ENCODE data around the gene PLA2G2C. TPM values are rescaled to one million over a fixed set of nuclear protein-coding genes. Genes with fewer than 3 reads are reported as not detected.

Gene PLA2G2C
- total and polyA plus RNA-seq, 5 donors: 0.02 to 0.31 TPM; not detected in 3

DNA sequence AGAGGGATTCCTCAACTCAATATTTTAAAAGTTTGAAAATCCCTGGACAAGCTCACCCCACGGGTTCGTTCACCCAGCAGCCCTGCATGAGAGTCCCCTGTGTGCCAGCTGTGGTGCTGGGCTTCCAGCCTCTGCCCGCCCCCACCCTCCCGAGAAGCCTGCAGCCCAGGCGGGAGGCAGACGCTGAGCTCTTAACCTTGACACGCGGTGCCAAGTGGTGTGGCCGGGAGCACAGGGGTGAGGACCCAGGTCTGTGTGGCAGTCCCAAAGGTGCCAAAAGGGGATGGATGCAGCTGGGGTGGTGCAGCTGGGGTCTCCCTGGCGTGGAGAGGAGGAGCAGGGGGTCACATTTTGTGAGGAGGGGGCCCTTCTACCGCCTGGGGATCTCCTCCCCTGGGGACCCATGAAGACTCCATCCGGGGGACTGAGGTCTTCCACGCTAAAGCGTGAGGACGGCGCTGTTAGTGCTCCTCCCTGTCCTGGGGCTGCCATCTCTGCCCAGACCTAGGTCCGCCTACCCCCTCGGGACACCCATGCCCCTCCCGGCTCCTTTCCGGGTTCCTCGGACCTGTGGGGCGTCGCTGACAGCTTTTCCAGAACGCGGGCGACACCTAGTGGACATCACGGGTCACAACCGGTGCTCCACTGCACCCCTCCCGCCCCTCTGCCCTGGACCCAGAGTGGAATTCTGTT, 34.3 kb downstream of the PLA2G2C start:
- Histone ChIP-seq H3K9me3 (ENCODE audit: control insufficient read depth, low read length) (no peaks in the 10 kb centered on the region), H3K27ac (ENCODE audit: low read length) (no peak overlapping the region), H3K4me1 (ENCODE audit: control insufficient read depth, insufficient read depth, low read length) (peaks cover 2% of the 10 kb centered on the region), H3K27me3 (ENCODE audit: control insufficient read depth, insufficient read depth) (no peaks in the 10 kb centered on the region), H3K4me3 (ENCODE audit: low read length) (no peak overlapping the region)
- whole genome bisulfite sequencing: 6% methylated on average over 29 of the region's 29 CpGs
- ATAC-seq (peak; percentile 88 to 92), DNase-seq (peak; percentile 93 to 96 (median 96))
- intact Hi-C loops (cut with DNase I): loop anchor here (2.0 to 10.0 kb wide), 7 partner anchors 47 to 235 kb away; partner anchors contain the start of genes PLA2G2A (in 4 of the 4) and PLA2G2E (in 1 of the 4)

DNA sequence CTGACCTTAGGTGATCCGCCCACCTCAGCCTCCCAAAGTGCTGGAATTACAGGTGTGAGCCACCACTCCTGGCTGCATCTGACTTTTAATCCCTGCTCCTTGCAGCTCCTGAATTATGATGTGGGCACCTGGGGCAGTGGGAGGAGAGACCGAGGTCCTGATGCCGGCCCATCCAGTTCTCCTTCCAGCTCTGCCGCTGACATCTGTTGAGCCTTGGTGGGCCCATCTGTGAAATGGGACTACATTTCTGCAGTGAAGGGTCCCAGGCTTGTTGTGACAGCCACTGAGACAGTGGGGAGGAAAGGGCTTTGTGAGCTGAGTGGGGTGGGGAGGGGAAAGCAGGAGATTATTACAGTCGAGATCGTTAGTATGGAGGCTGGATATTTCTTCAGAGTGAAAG, 35.3 kb downstream of the PLA2G2C start:
- Histone ChIP-seq H3K27ac (ENCODE audit: low read length) (no peak overlapping the region), H3K9me3 (ENCODE audit: control insufficient read depth, low read length) (no peaks in the 10 kb centered on the region), H3K4me1 (ENCODE audit: control insufficient read depth, insufficient read depth, low read length) (peaks cover 2% of the 10 kb centered on the region), H3K27me3 (ENCODE audit: control insufficient read depth, insufficient read depth) (no peaks in the 10 kb centered on the region), H3K4me3 (ENCODE audit: low read length) (no peak overlapping the region)
- intact Hi-C loops (cut with DNase I): loop anchor here (5.0 to 10.0 kb wide), 6 partner anchors 46 to 234 kb away; partner anchors contain the start of genes PLA2G2A (in 4 of the 4) and PLA2G2E (in 1 of the 4)
- ATAC-seq (no peak), DNase-seq (no peak)
- WGBS: 80% methylated on average over 6 of the region's 6 CpGs

DNA sequence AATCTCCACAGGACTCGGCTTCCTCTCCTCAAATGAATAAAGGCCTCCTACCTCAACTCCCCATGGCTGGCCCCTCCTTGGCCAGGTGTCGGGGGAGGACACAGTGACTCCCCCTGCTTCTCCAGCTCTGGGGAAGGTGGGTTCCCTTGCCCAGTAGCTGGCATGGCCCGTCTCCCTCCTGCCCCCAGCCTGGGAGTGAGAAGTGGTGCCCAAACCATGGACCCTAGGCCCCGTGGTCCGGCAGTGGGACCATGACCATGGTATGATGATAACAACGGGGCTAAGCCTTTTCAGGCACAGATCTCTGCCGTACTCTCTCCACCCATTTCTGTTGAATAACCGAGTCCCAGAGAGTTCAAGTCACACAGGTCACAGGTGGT, 36.0 kb downstream of the PLA2G2C start:
- H3K4me3 ChIP-seq (ENCODE audit: low read length): no peak overlapping the region

DNA sequence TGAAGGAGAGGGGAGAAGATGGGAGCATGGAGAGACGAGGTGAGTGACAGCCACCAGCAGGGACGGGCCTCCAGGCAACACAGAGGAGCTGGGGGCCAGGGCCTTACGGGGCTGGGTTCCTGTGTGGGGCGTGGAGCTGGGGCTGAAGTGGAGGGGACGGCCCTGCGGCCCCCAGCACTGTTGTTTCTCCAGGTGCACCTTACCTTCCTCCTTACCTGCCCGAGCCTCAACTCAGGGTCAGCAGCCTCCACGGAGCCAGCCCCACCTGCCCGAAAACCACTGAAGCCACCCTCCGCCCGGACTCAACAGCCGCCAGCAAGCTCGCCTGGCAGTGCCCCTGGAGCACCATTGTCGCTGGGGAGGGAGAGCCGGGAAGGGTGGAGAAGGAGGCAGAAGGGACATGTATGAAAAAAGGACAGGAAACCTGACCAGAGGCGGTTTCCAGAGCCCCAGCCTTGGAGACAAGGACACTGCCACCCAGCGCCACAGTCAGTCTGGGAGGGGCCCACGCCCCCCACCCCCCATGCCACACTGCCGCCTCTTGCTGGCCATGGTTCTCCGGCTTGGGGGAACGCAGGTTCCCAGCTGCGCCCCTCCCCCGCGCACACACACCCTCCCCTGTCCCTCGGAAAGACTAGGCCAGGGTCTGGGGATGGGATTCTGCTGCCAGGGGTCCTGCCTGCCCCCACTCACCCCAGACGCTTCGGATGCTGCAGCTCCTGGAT, 36.6 kb downstream of the PLA2G2C start:
- WGBS: 83% methylated on average over 27 of the region's 27 CpGs
- no peaks in the 10 kb centered on the region for H3K27me3 ChIP-seq (ENCODE audit: control insufficient read depth, insufficient read depth)
- no peak overlapping the region for H3K27ac ChIP-seq (ENCODE audit: low read length)
- intact Hi-C loops (cut with DNase I): loop anchor here (5.0 to 10.0 kb wide), 6 partner anchors 45 to 232 kb away; partner anchors contain the start of genes PLA2G2A (in 4 of the 4) and PLA2G2E (in 1 of the 4)
- DNase-seq (peak in 1 of 3 donors; percentile 43), ATAC-seq (no peak)
- H3K9me3 ChIP-seq (ENCODE audit: control insufficient read depth, low read length): no peaks in the 10 kb centered on the region
- peaks cover 2% of the 10 kb centered on the region for H3K4me1 ChIP-seq (ENCODE audit: control insufficient read depth, insufficient read depth, low read length)
- H3K4me3 ChIP-seq (ENCODE audit: low read length): no peak overlapping the region

More for the DNA sequence above, 36.0 kb downstream of the PLA2G2C start:
- 88% methylated on average over 8 of the region's 8 CpGs for WGBS
- Histone ChIP-seq H3K27me3 (ENCODE audit: control insufficient read depth, insufficient read depth) (no peaks in the 10 kb centered on the region), H3K27ac (ENCODE audit: low read length) (no peak overlapping the region), H3K4me1 (ENCODE audit: control insufficient read depth, insufficient read depth, low read length) (peaks cover 2% of the 10 kb centered on the region), H3K9me3 (ENCODE audit: control insufficient read depth, low read length) (no peaks in the 10 kb centered on the region)
- ATAC-seq (no peak), DNase-seq (peak in 1 of 3 donors; percentile 59)
- intact Hi-C loops (cut with DNase I): loop anchor here (5.0 to 10.0 kb wide), 6 partner anchors 46 to 233 kb away; partner anchors contain the start of genes PLA2G2A (in 4 of the 4) and PLA2G2E (in 1 of the 4)

DNA sequence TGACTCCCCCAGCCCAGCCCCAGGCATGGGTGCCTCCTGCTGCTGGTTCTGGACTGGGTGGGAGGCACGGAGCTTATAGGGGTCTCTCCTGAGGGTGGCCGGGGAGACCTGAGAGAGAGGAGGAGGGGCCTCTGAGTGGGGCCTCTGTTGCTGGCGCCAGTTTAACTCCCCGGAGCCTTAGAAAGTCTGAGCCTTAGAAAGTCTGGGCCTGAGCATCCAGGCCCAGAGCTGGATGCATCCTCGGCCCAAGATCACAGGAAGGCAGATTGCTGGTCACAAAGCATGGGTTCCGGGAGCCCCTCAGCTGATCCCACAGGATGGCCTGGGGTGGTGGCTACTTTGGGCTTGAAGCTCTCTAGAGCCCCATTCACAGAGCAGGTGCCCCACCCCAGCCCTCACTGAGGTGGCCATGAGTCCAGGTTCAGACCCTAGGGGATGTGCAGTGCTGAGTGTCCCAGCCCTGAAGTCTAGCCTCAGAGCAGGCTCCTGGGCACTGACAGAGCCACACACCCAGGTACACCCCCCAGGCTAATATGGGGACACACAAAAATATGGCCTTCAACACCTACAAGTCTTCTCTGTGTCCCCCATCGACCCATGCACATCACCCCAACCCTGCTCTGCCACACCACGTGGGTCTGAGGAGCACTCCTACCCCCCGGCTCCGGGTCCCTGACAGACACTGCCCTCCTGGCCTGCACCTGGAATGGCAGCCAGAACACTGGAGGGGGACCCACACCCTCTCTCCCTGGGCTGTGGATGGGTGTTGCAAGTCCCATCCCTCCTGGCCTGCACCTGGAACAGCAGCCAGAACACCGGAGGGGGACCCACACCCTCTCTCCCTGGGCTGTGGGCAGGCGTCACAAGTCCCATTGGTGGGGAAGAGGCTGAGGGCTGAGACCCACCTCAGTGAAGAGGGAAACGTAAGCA, 37.5 kb downstream of the PLA2G2C start:
- H3K9me3 ChIP-seq (ENCODE audit: control insufficient read depth, low read length): no peaks in the 10 kb centered on the region
- H3K4me1 ChIP-seq (ENCODE audit: control insufficient read depth, insufficient read depth, low read length): peaks cover 2% of the 10 kb centered on the region
- 87% methylated on average over 13 of the region's 13 CpGs for WGBS
- no peak overlapping the region for H3K27ac ChIP-seq (ENCODE audit: low read length)
- intact Hi-C loops (cut with DNase I): loop anchor here in 1 of 4 donors (5.0 kb wide), 1 partner anchor 47 kb away; no protein-coding TSS in a partner anchor
- no peak for ATAC-seq
- no peak overlapping the region for H3K4me3 ChIP-seq (ENCODE audit: low read length)
- H3K27me3 ChIP-seq (ENCODE audit: control insufficient read depth, insufficient read depth): no peaks in the 10 kb centered on the region
- peak in 1 of 3 donors; percentile 36 for DNase-seq

DNA sequence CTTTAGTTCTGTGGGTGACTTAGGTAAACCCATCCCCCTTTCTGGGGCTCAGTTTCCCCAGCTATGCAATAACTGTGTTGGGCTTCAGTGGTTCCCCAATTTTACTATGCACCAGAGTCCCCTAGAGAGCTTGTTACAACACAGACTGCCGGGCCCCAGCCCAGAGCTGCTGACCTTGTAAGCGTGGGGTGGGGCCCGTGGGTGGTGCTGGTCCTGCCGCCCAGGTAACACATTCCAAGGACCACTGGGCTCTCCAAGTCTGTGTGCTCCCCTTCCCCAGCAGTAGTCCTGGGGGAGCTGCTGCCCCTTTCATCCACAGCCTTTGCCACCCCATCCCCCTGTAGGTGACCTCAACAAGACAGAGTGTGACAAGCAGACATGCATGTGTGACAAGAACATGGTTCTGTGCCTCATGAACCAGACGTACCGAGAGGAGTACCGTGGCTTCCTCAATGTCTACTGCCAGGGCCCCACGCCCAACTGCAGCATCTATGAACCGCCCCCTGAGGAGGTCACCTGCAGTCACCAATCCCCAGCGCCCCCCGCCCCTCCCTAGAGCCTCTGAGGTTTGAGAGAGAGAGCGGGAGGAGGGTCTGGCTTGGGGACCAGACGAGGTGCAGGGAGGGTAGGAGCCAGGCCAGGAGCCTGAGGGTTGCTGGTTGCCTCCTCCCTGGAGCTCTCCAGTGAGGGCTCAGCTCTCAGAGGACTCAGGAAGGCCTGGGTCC, 38.3 kb downstream of the PLA2G2C start:
- ATAC-seq (no peak), DNase-seq (no peak)
- H3K27ac ChIP-seq (ENCODE audit: low read length): no peak overlapping the region
- H3K27me3 ChIP-seq (ENCODE audit: control insufficient read depth, insufficient read depth): no peaks in the 10 kb centered on the region
- no peaks in the 10 kb centered on the region for H3K9me3 ChIP-seq (ENCODE audit: control insufficient read depth, low read length)
- no peak overlapping the region for H3K4me3 ChIP-seq (ENCODE audit: low read length)
- WGBS: 83% methylated on average over 13 of the region's 13 CpGs
- H3K4me1 ChIP-seq (ENCODE audit: control insufficient read depth, insufficient read depth, low read length): peaks cover 2% of the 10 kb centered on the region
- intact Hi-C loops (cut with DNase I): loop anchor here in 1 of 4 donors (5.0 kb wide), 1 partner anchor 46 kb away; no protein-coding TSS in a partner anchor

DNA sequence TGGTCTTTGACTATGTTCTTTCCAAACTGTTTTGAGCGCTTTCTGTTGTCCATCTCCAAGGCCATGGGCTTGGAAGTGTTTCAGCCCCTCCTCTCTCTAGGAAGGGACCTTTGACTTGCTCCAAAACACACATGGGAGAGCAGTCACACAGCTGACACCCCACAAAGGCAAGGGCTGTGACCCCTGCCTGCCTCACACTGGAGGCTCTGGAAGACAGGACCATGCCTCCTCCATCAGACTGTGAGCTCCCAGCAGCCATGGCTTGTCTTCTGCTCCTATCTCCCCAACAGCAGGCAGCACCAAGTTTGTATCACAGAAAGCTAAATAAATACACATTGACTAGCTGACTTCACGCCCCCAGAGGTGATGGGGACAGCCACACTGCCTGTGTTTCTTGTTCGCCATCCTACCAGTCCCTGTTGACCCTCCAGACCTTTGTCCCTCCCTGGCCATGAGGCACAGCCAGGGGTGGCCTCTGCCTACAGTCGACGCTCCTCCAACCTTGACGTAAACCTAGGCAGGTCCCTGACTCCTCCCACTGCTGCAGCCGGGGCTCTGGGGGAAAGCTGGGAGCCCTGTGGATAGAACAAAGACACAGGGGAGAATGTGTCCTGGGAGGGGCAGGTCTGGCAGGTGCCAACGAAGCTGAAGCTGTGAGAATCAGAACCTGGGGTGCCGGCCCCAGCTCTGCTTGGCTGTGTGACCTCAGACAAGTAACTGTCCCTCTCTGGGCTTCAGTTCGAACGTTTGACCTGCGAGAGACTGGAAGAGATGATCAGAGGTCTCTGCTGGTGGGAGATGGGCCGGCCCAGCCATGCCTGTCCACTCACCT, 42.4 kb downstream of the PLA2G2C start:
- H3K4me3 ChIP-seq (ENCODE audit: low read length): no peak overlapping the region
- H3K4me1 ChIP-seq (ENCODE audit: control insufficient read depth, insufficient read depth, low read length): no peaks in the 10 kb centered on the region
- H3K9me3 ChIP-seq (ENCODE audit: control insufficient read depth, low read length): no peaks in the 10 kb centered on the region
- H3K27ac ChIP-seq (ENCODE audit: low read length): no peak overlapping the region
- DNase-seq (no peak), ATAC-seq (no peak)
- intact Hi-C loops (cut with DNase I): no loop called here
- 72% methylated on average over 13 of the region's 13 CpGs for WGBS
- no peaks in the 10 kb centered on the region for H3K27me3 ChIP-seq (ENCODE audit: control insufficient read depth, insufficient read depth)

DNA sequence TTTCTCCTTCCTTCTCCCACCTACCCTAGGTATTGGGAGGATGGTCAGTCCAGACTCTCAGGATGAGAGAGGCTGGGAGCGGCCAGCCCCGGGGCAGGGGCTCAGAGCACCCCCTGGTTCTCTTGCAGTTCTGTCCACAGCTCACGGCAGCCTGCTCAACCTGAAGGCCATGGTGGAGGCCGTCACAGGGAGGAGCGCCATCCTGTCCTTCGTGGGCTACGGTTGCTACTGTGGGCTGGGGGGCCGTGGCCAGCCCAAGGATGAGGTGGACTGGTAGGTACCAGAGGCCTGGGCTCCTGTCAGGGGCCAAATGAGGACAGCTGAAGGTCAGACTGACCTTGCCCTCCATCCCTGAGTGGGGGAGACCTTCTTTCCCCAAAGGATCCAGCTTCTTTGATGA, 43.0 kb downstream of the PLA2G2C start:
- H3K27ac ChIP-seq (ENCODE audit: low read length): no peak overlapping the region
- H3K9me3 ChIP-seq (ENCODE audit: control insufficient read depth, low read length): no peaks in the 10 kb centered on the region
- 91% methylated on average over 8 of the region's 8 CpGs for WGBS
- H3K4me3 ChIP-seq (ENCODE audit: low read length): no peak overlapping the region
- ATAC-seq (no peak), DNase-seq (no peak)
- H3K4me1 ChIP-seq (ENCODE audit: control insufficient read depth, insufficient read depth, low read length): no peaks in the 10 kb centered on the region
- intact Hi-C loops (cut with DNase I): no loop called here
- H3K27me3 ChIP-seq (ENCODE audit: control insufficient read depth, insufficient read depth): no peaks in the 10 kb centered on the region

DNA sequence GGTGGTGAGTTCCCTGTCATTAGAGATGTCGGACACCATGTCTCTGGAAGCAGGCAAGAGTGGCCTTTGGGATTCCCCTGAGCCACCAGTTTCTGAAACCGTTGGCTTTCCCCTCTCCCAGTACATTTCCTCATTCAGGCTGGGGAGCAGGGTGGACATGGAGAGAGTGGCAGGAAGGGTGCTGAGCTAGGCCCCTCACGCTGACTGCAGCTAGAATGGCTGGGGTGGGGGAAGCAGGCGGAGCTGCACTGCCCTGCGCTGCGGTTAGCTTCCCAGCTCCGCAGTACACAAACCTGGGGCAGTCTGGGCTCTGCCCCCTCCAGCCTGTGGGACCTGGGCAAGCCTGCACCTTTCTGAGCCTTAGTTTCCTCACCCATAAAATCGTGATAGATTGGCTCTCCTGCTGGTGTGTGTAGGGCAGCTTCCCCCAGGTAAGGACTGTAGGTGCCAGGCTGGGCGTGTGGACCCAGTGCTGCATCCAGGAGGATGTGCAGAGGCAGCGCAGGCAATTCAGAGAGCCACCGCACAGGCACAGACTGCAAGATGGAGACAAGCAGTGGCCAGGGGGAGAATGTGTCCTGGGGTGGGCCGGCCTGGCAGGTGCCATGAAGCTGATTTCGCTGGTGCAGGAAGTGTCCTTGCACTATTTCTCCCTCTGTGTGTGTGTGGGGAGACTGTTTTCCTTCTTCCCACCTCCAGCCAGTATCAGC, 44.2 kb downstream of the PLA2G2C start:
- WGBS: 85% methylated on average over 13 of the region's 13 CpGs
- no peaks in the 10 kb centered on the region for H3K9me3 ChIP-seq (ENCODE audit: control insufficient read depth, low read length)
- intact Hi-C loops (cut with DNase I): no loop called here
- H3K4me1 ChIP-seq (ENCODE audit: control insufficient read depth, insufficient read depth, low read length): no peaks in the 10 kb centered on the region
- H3K4me3 ChIP-seq (ENCODE audit: low read length): no peak overlapping the region
- H3K27me3 ChIP-seq (ENCODE audit: control insufficient read depth, insufficient read depth): no peaks in the 10 kb centered on the region
- no peak for DNase-seq
- no peak for ATAC-seq
- H3K27ac ChIP-seq (ENCODE audit: low read length): no peak overlapping the region

Measured in right cardiac atrium (tissue), 5 donors.